NCI-H2107 treated with DMSO at 0.1 percent for 48 hours (cell line): Measurements from ENCODE around the gene ATL1.
A peak's percentile ranks its signal among the peaks of the same experiment; 100 is the strongest.
"Not testable (repeated sequence)": the region's sequence is repeated elsewhere in the genome, so short reads cannot be mapped to it uniquely, and the experiment has no call there.

Experiments
- DNase-seq: peaks from one replicate; lab custom pipeline; 2025; ENCODE audit not compliant: unreplicated experiment; lab: John Stamatoyannopoulos, UW

The ATL1 gene

DNA sequence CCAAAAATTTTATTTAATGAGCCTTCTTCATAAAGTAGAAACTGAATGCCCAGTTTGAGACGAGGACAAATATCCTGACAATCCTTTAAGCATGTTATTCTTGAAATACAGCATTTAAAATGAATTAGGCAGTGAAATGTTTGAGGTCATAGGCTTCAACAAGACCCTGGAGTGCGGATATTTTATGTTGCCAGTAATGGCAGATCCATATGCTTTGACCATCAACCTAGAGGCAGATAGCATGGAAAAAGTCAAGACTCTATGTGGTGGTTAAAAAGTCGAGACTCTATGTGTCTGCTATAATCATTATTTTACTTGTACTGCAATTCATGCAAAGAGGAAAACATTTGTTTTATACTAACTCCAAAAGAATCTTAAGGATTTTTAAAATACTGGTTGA is 25.5 kb upstream of the ATL1 start:
- DNase-seq: no peak

DNA sequence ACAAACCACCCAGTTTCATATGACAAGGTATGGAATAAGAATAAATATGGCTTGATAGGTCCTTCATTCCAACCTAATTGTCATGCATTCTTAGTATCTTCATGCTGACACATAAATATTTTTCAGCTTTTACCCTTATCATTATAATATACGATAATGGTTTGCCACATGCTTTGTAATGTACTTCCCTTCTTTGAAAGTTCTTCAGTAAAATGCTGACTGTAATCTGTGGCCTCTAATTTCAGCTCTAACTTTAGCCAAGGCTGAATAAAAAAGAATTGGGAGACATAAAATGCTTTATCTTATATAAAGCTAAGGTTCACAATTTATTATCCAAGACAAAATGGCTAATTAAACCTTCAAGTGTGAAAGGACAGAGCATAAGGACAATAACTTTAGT is 24.9 kb upstream of the ATL1 start:
- DNase-seq: no peak

GRCh38 chr14:50538034-50538433 is 21.9 kb upstream of the ATL1 start:
- DNase-seq: not testable (repeated sequence)

DNA sequence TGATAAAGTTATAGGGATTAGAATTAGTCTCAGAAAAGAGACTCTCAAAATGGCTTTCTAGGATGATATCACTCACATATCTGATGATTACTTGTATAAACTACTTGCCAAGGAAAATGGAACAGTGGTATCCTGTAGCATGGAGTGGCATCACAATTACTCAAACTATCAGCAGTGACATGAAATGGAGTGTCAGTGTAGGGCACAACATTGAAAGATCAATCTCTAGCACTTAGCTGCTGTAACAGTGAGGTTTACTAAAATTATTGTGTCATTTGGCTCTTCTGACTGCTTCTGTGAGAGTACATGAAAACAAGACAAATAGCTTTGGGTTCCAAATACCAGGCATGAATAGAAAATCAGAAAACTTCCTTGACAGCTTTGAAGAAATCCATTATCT is 20.9 kb upstream of the ATL1 start:
- DNase-seq: no peak

GRCh38 chr14:50541159-50541567 is 18.8 kb upstream of the ATL1 start:
- DNase-seq: no peak

DNA sequence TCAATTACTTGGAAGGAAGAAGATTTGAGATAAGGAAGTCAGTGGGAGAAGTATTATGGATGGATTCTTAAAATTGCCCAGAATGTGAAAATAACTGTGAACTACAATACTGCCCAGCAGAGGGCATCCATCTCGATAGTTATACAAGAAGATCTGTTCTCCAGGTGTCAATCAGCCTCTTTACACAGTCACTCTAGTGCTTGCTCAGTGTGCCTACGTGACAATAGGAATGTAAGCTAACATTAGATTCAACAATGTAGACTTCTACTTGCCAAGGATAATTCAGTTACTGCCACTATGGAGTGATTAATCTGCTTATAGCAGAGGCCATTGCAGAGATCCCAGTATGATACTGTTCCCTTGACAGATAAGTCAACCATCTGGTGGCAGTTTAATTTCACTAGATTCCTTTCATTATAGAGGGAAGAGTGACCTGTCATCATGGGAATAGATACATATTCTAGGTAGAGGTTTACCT is 17.0 kb upstream of the ATL1 start:
- peak; percentile 81 for DNase-seq

DNA sequence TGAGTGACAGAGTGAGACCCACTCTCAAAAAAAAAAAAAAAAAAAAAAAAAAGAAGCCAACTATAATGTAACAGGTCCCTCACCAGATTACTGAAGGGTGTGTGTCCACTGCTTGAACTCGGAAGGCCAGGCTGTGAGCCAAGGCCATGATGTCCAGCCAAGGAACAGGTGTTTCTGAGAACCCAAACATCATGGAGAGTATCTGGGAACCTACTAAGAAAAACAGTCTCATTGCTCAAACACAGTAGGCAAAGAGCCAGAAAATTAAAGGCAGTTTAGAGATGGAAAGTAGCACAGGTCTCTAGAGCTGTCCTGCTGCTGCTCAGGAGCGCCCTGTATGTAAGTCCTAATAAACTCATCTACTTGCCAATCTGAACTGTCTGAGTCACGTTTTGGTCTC is 15.0 kb upstream of the ATL1 start:
- DNase-seq: no peak

- DNase-seq: no peak
Observed at GRCh38 chr14:50545618-50546017, 14.3 kb upstream of the ATL1 start.

DNA sequence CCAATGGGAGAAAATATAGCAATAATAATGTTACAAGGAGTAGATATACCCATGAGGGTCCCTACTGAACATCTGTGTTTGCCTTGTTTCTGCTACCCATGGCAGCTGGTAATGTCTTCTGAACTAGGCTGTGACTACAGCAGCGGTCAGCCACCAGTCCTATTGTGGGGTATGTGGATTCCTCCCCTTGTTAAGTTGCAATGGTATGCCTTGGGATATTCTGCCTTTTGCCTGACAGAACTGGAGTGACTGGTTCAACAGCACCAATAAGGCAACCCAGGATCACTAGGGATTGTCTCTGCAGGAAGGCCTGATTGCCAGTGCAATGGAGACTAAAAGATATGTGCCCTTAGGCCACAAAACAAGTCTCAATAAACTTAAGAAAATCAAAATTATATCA is 9.7 kb upstream of the ATL1 start:
- no peak for DNase-seq

DNA sequence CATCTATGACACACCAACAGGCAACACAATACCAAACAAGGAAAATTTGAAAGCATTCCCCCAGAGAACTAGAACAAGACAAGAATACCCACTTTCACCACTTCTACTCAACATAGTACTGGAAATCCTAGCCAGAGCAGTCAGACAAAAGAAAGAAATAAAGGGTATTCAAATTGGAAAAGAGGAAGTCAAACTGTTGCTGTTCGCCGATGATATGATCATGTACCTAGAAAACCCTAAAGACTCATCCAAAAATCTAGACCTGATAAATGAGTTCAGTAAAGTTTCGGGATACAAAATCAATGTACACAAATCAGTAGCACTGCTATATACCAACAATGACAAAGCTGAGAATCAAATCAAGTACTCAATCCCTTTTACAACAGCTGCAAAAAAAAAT is 8.1 kb upstream of the ATL1 start:
- DNase-seq: no peak

DNA sequence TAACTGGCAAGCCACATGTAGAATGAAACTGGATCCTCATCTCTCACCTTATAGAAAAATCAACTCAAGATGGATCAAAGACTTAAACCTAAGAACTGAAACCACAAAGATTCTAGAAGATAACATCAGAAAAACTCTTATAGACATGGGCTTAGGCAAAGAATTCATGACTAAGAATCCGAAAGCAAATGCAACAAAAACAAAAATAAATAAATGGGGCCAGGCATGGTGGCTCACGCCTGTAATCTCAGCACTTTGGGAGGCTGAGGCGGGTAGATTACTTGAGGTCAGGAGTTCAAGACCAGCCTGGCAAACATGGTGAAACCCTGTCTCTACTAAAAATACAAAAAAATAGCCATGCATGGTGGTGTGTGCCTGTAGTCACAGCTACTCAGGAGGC is 7.1 kb upstream of the ATL1 start:
- DNase-seq: not testable (repeated sequence)

GRCh38 chr14:50560931-50561285 is 963 bp downstream of the ATL1 start:
- peak; percentile 64 for DNase-seq

GRCh38 chr14:50562841-50563240 is 2.9 kb downstream of the ATL1 start:
- DNase-seq: no peak

DNA sequence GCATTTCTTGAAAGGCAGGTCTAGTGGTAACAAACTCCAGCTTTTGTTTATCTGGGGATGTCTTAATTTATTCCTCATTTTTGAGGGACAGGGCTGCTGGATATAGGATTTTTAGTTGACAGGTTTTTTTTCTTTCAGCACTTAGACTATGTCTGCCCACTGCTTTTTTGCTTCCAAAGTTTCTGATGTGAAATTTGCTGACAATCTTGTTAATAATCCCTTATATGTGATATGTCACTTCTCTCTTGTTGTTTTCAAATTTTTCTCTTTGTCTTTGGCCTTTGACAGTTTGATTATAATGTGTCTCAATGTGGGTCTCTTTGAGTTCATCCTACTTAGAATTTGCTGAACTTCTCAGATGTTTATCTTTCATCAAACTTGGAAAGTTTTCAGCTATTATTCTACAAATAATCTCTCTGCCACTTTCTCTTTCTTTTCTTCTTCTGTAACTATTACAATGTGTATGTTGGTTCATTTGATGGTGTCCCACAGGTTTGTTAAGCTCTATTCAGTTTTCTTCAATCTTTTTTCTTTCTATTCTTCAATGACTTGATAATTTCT is 9.8 kb downstream of the ATL1 start:
- DNase-seq: no peak

DNA sequence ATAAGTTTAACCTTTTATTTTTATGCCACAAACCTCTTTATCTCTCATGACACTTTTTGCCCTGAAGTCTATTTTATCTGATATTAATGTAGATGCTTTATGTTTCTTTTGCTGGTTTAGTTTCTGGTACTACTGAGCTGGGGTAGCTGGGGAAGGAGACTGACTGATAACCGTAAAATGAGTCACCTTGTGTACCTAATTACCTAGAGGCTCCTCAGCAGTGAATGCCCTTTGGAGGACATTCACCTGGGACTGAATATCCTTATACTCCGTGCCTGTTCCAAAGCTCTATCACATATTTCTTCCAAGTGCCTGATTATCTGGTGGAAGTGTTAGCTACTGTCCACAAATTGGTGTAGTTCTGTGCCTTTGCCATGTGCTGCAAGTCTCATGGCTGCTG is 13.9 kb downstream of the ATL1 start:
- DNase-seq: no peak

- DNase-seq: no peak
Observed at GRCh38 chr14:50575769-50576168, 15.8 kb downstream of the ATL1 start.

GRCh38 chr14:50577982-50578381 is 18.0 kb downstream of the ATL1 start:
- DNase-seq: no peak

- DNase-seq: no peak
Observed at GRCh38 chr14:50578433-50578832, 18.5 kb downstream of the ATL1 start.

- no peak for DNase-seq
Observed at GRCh38 chr14:50590464-50590863, 30.5 kb downstream of the ATL1 start.

- DNase-seq: no peak
Observed at GRCh38 chr14:50594577-50595316, 34.8 kb downstream of the ATL1 start.

GRCh38 chr14:50598765-50599164 is 38.8 kb downstream of the ATL1 start:
- no peak for DNase-seq

DNA sequence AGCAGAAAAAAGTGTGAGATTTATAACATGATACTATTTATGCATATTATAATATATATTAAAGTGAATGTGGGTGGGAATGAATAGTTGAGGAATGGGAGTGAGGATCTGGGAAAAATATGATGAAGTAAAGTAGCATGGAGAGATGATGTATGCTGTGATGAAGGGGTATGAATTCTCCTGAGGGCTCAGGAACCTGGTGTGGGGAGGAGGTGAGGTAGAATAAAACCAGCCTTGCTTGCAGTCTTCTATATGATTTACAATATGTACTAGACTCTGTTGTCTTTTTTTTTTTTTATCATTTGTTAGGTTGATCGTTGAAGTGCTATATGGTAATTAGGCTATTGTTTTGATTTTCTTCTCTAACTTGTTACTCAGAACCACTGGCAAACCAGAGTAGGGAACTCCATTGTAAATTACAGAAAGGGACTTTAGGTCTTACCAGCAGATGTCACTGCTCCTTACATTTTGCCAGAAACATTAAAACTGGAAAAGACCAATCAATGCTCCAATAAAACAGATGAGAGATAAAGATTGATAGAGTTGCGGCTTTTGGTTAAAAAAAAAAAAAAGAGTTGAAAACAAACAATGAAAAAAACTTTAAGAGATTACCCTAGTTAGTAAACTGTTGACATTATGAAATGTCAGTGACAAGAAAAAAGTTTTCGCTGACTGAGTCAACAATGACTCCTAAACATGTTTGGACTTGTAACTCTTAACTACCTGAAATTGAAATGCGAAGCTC is 39.9 kb downstream of the ATL1 start:
- DNase-seq: peak; percentile 45
